Pancreas (tissue), 10 donors: Measurements from ENCODE around the gene GCM1. TPM values are rescaled to one million over a fixed set of nuclear protein-coding genes. Genes with fewer than 3 reads are reported as not detected.

Experiments
- ATAC-seq, 4 donors: fragments of 200-7000 bp; cut with Tn5 transposase; one replicate each; pipeline versions ENCODE4 v1.8.0 to v1.9.1; 2020; ENCODE audit warnings: mild to moderate bottlenecking in 4 of 4, moderate library complexity in 4 of 4
- DNase-seq, 6 donors: peaks; one replicate each; pipeline ENCODE4 v3.0.0-alpha.2; 2020
- FAIRE-seq: peaks from 2 replicates; lab custom pipeline; 2012; peaks lifted over from hg19 to GRCh38; lab: Jason Lieb, UNC
- H3K27ac ChIP-seq, 4 donors: fragments of 200-600 bp; sonication (generic); 1 replicate in 3 of 4; 2 replicates in 1 of 4; pipeline versions ENCODE4 v1.5.0 to v1.8.0; 2020
- H3K27me3 ChIP-seq, 4 donors: fragments of 200-600 bp; one replicate each; pipeline ENCODE4 v1.8.0; 2021
- H3K36me3 ChIP-seq, 3 donors: fragments of 200-600 bp; sonication (generic) in 1 of 3; one replicate each; pipeline versions ENCODE4 v1.5.0 to v1.8.0; 2020 to 2021
- H3K4me1 ChIP-seq, 3 donors: fragments of 200-600 bp; one replicate each; pipeline ENCODE4 v1.8.0; 2021
- H3K4me3 ChIP-seq, 4 donors: fragments of 200-600 bp; sonication (generic) in 2 of 4; one replicate each; pipeline versions ENCODE4 v1.5.0 to v1.8.0; 2020 to 2021
- H3K9me3 ChIP-seq, 4 donors: fragments of 200-600 bp; one replicate each; pipeline ENCODE4 v1.8.0; 2021
- CTCF ChIP-seq, 4 donors: fragments of 200-600 bp; sonication (generic) in 3 of 4; IDR thresholded peaks; one replicate each; pipeline versions ENCODE4 v1.5.0 to v1.8.0; 2021; ENCODE audit warnings: antibody characterized with exemption in 4 of 4
- WGBS, 2 donors: extraction: QIAGEN DNeasy Blood & Tissue Kit; methylation state at CpG; one replicate each; pipeline ENCODE4 v1.1.7; 2013; 5-methylcytosine and 5-hydroxymethylcytosine counted together
- intact Hi-C, 3 donors: fragments of 100-400 bp; cut with DNase I; formaldehyde crosslinking; loops; one replicate each; pipeline versions ENCODE4 v1.11.1 to v1.14.2; 2022
- polyA plus RNA-seq, 2 donors: library from polyadenylated mRNA; stranded (reverse); fragments of 200-250 nt; gene quantifications; one replicate each; pipeline ENCODE4 v1.2.3, GENCODE V29; 2013
- total RNA-seq, 6 donors: library from RNA; stranded (reverse); fragmentation: NEBNext Ultra II Directional in 4 of 6; extraction: Animal tissue kit (Norgen Biotek cat#: 25700) in 4 of 6; gene quantifications; one replicate each; pipeline versions ENCODE4 v1.2.1 to v1.2.4, GENCODE V29; 2021 to 2023
- donor health status: healthy with polysubstance abuse.
- donor health status: DM: no; HTN: no; CAD: no; lungs with moderate emphysema.
- donor health status: DM: no; HTN: no; CAD: no.
- donor health status: control.
- donor health status: control.
- donor health status: Bipolar disorder and iron deficiency.
- donor health status: DM: yes; HTN: yes; CAD: no.
- donor health status: DM: no; HTN: no; CAD: no.
- donor health status: DM: no; HTN: no; CAD: no.
- donor health status: DM: yes; HTN: yes; CAD: no.

The GCM1 gene
- total and polyA plus RNA-seq, 8 donors = not detected

GRCh38 chr6:53112871-53113270, 35.8 kb downstream of the GCM1 start:
- TF ChIP-seq CTCF (IDR thresholded peaks at IDR 0.05) = no peak
- DNase-seq (no peak), FAIRE-seq (no peak), ATAC-seq (peak in 3 of 4 donors; percentile 18 to 30 (median 24))
- Histone ChIP-seq H3K4me1 (peaks cover 0 to 12% (median 10%) of the 10 kb centered on the region in 3 donors), H3K27me3 (no peaks in the 10 kb centered on the region), H3K9me3 (no peaks in the 10 kb centered on the region), H3K36me3 (no peaks in the 10 kb centered on the region), H3K27ac (peak overlapping the region in 3 of 4 donors; percentile 28 to 52 (median 36)), H3K4me3 (no peak overlapping the region)
- intact Hi-C loops = no loop called here
- WGBS, 2 donors = 27 to 28% methylated on average over 1 of the region's 1 CpG

- H3K9me3 ChIP-seq = no peaks in the 10 kb centered on the region
- FAIRE-seq = no peak
- DNase-seq = peak in 2 of 6 donors; percentile 6 to 28
Measured at GRCh38 chr6:53112404-53112803, 36.2 kb downstream of the GCM1 start.

GRCh38 chr6:53111865-53112264, 36.8 kb downstream of the GCM1 start:
- DNase-seq (no peak), FAIRE-seq (no peak), ATAC-seq (no peak)
- H3K27me3 ChIP-seq = no peaks in the 10 kb centered on the region
- intact Hi-C loops = no loop called here
- H3K27ac ChIP-seq = peak overlapping the region in 1 of 4 donors; percentile 28
- H3K4me3 ChIP-seq = no peak overlapping the region
- 50 to 58% methylated on average over 6 of the region's 6 CpGs for WGBS, 2 donors
- H3K4me1 ChIP-seq = peaks cover 0 to 12% (median 10%) of the 10 kb centered on the region in 3 donors
- no peaks in the 10 kb centered on the region for H3K9me3 ChIP-seq
- no peaks in the 10 kb centered on the region for H3K36me3 ChIP-seq
- no peak for TF ChIP-seq CTCF (IDR thresholded peaks at IDR 0.05)

More at GRCh38 chr6:53112404-53112803, 36.2 kb downstream of the GCM1 start:
- peak overlapping the region in 3 of 4 donors; percentile 28 to 52 (median 36) for H3K27ac ChIP-seq
- no peak for TF ChIP-seq CTCF (IDR thresholded peaks at IDR 0.05)
- H3K27me3 ChIP-seq = no peaks in the 10 kb centered on the region
- intact Hi-C loops = no loop called here
- H3K36me3 ChIP-seq = no peaks in the 10 kb centered on the region
- ATAC-seq = peak; percentile 74 to 93 (median 91)
- H3K4me1 ChIP-seq = peaks cover 0 to 12% (median 10%) of the 10 kb centered on the region in 3 donors
- H3K4me3 ChIP-seq = no peak overlapping the region

GRCh38 chr6:53109612-53110011, 39.0 kb downstream of the GCM1 start:
- DNase-seq (no peak), ATAC-seq (no peak), FAIRE-seq (no peak)
- Histone ChIP-seq H3K9me3 (no peaks in the 10 kb centered on the region), H3K4me3 (no peak overlapping the region), H3K27me3 (no peaks in the 10 kb centered on the region), H3K27ac (no peak overlapping the region), H3K36me3 (no peaks in the 10 kb centered on the region), H3K4me1 (peaks cover 0 to 12% (median 10%) of the 10 kb centered on the region in 3 donors)
- 90 to 97% methylated on average over 2 of the region's 2 CpGs for WGBS, 2 donors
- TF ChIP-seq CTCF (IDR thresholded peaks at IDR 0.05) = no peak
- intact Hi-C loops = no loop called here

- DNase-seq (no peak), ATAC-seq (no peak), FAIRE-seq (no peak)
- no peak overlapping the region for H3K4me3 ChIP-seq
- no peak for TF ChIP-seq CTCF (IDR thresholded peaks at IDR 0.05)
- no peaks in the 10 kb centered on the region for H3K9me3 ChIP-seq
- 96 to 97% methylated on average over 4 of the region's 4 CpGs for WGBS, 2 donors
- intact Hi-C loops = no loop called here
- no peaks in the 10 kb centered on the region for H3K27me3 ChIP-seq
- peaks cover 0 to 2% (median 0%) of the 10 kb centered on the region in 3 donors for H3K4me1 ChIP-seq
- H3K36me3 ChIP-seq = peaks cover 0 to 2% (median 0%) of the 10 kb centered on the region in 3 donors
- H3K27ac ChIP-seq = no peak overlapping the region
Measured at GRCh38 chr6:53107091-53107490, 41.5 kb downstream of the GCM1 start.
